Measurements from ENCODE around the gene ITPKB.

DNA sequence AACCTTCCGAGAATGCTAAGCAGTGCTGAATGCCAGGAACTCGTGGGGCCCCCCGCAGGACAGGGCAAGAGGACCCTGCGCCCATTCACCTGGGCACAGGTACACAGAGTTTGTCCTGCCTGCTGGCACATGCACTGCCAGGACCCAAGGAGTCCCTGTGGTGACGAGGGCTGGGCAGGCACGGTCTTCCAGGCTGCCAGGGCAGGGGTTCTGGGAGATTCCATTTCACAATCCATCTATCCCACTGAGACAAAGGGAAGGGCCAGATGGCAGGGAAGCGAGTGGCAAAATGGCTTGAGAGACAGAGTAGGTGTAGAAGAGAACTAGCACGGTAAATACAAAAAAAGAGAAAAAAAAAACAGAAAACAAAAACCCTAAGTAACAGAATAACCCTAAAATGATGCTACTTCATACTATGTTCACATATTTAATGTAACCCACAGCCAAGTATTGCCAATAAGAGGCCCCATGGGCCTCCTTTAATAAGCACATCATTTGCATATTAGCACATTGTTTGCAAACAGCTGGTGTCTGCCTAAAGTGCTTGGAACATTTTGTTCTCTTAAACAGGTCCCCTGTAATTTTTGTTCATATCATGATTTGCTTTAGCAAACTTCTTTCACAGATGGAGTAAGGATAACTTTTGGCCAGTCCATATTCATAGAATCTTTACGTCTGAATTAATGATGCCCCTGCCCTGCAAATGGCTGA is 106.8 kb downstream of the ITPKB start:
- TF ChIP-seq, protein P1, sequence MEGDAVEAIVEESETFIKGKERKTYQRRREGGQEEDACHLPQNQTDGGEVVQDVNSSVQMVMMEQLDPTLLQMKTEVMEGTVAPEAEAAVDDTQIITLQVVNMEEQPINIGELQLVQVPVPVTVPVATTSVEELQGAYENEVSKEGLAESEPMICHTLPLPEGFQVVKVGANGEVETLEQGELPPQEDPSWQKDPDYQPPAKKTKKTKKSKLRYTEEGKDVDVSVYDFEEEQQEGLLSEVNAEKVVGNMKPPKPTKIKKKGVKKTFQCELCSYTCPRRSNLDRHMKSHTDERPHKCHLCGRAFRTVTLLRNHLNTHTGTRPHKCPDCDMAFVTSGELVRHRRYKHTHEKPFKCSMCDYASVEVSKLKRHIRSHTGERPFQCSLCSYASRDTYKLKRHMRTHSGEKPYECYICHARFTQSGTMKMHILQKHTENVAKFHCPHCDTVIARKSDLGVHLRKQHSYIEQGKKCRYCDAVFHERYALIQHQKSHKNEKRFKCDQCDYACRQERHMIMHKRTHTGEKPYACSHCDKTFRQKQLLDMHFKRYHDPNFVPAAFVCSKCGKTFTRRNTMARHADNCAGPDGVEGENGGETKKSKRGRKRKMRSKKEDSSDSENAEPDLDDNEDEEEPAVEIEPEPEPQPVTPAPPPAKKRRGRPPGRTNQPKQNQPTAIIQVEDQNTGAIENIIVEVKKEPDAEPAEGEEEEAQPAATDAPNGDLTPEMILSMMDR (IDR thresholded peaks at IDR 0.05) = no peak
- TF ChIP-seq POLR2A (IDR thresholded peaks at IDR 0.05) = no peak
